IMR-90 (cell line): Measurements from ENCODE around the gene KDM1B. TPM values are rescaled to one million over a fixed set of nuclear protein-coding genes. Genes with fewer than 3 reads are reported as not detected.

ENCODE experiments used
- ATAC-seq: fragments of 200-7000 bp; cut with Tn5 transposase; 2 replicates; pipeline ENCODE4 v1.9.1; 2020; ENCODE audit warnings: low read depth, mild to moderate bottlenecking, moderate library complexity
- BruUV-seq: library from RNA; stranded (reverse); fragments of 400-500 nt; replicated peaks from 2 replicates; lab custom pipeline; 2021; lab: Mats Ljungman, UMichigan
- CTCF ChIA-PET: fragments of 300-600 bp; formaldehyde crosslinking; extraction: SDS; loops from one replicate; lab custom pipeline; 2021; ENCODE audit warnings: antibody characterized with exemption; lab: Yijun Ruan, JAX
- POLR2A ChIA-PET: fragments of 300-600 bp; sonication (Branson Sonifier 250); formaldehyde crosslinking; loops from one replicate; lab custom pipeline; 2022; ENCODE audit warnings: antibody characterized with exemption; ENCODE audit not compliant: unreplicated experiment; lab: Charles Lee
- DNase-seq: peaks from one replicate; pipeline ENCODE4 v3.0.0; 2013
- H2AFZ ChIP-seq: replicated peaks from 2 replicates; pipeline ENCODE3; 2013; ENCODE audit warnings: low read length, mild to moderate bottlenecking; ENCODE audit not compliant: poor library complexity
- H2AK5ac ChIP-seq: 2 replicates; pipeline ENCODE4 v1.6.1; 2013; ENCODE audit warnings: low read depth, low read length, inconsistent platforms
- H2AK9ac ChIP-seq: replicated peaks from 2 replicates; pipeline ENCODE3; 2013; ENCODE audit warnings: mild to moderate bottlenecking, low read depth, low read length, moderate library complexity; ENCODE audit not compliant: poor library complexity
- H2BK120ac ChIP-seq: 2 replicates; pipeline ENCODE4 v1.6.1; 2013; ENCODE audit warnings: low read depth, low read length, inconsistent platforms
- H2BK15ac ChIP-seq: 3 replicates; pipeline ENCODE4 v1.6.1; 2013; ENCODE audit warnings: low read depth, low read length, inconsistent platforms
- H2BK20ac ChIP-seq: 2 replicates; pipeline ENCODE4 v1.6.1; 2013; ENCODE audit warnings: low read depth, mild to moderate bottlenecking, inconsistent platforms, low read length, moderate library complexity
- H2BK5ac ChIP-seq: 2 replicates; pipeline ENCODE4 v1.6.1; 2013; ENCODE audit warnings: mild to moderate bottlenecking, low read depth, low read length, inconsistent platforms; ENCODE audit not compliant: poor library complexity, severe bottlenecking
- H3K14ac ChIP-seq: replicated peaks from 2 replicates; pipeline ENCODE4 v1.6.1; 2013; ENCODE audit warnings: low read depth, low read length, inconsistent platforms
- H3K18ac ChIP-seq: 2 replicates; pipeline ENCODE4 v1.6.1; 2013; ENCODE audit warnings: low read depth, low read length, control low read depth
- H3K23ac ChIP-seq: 2 replicates; pipeline ENCODE4 v1.6.1; 2013; ENCODE audit warnings: low read depth, low read length, inconsistent platforms
- H3K27ac ChIP-seq: 2 replicates; pipeline ENCODE4 v1.5.1; 2013; ENCODE audit warnings: mild to moderate bottlenecking, control low read depth, low read length; ENCODE audit not compliant: insufficient read depth
- H3K27me3 ChIP-seq: 2 replicates; pipeline ENCODE4 v1.6.1; 2013; ENCODE audit warnings: low read length; ENCODE audit not compliant: control insufficient read depth, insufficient read depth
- H3K36me3 ChIP-seq: 2 replicates; pipeline ENCODE4 v1.6.1; 2013; ENCODE audit warnings: low read length, mixed read lengths; ENCODE audit not compliant: control insufficient read depth, insufficient read depth
- H3K4ac ChIP-seq: 2 replicates; pipeline ENCODE4 v1.6.1; 2013; ENCODE audit warnings: low read depth, low read length, inconsistent platforms
- H3K4me1 ChIP-seq: 2 replicates; pipeline ENCODE4 v1.6.1; 2013; ENCODE audit warnings: low read length, mixed read lengths; ENCODE audit not compliant: control insufficient read depth, insufficient read depth
- H3K4me2 ChIP-seq: 2 replicates; pipeline ENCODE4 v1.6.1; 2013; ENCODE audit warnings: low read depth, mild to moderate bottlenecking, control low read depth, low read length, moderate library complexity
- H3K4me3 ChIP-seq: 2 replicates; pipeline ENCODE4 v1.5.1; 2013; ENCODE audit warnings: low read depth, mild to moderate bottlenecking, control low read depth, low read length, moderate library complexity; ENCODE audit not compliant: insufficient read depth
- H3K56ac ChIP-seq: 2 replicates; pipeline ENCODE4 v1.6.1; 2013; ENCODE audit warnings: low read length, inconsistent platforms; ENCODE audit not compliant: insufficient read depth; ENCODE audit errors: extremely low read depth
- H3K79me1 ChIP-seq, 2 experiments: 2 replicates each; pipeline ENCODE4 v1.6.1; 2013; ENCODE audit warnings: low read length in 2 of 2, inconsistent platforms in 1 of 2, low read depth in 1 of 2
- H3K9ac ChIP-seq: 2 replicates; pipeline ENCODE4 v1.6.1; 2013; ENCODE audit warnings: low read depth, low read length, control low read depth
- H3K9me1 ChIP-seq: 2 replicates; pipeline ENCODE4 v1.6.1; 2013; ENCODE audit warnings: low read length, inconsistent platforms; ENCODE audit not compliant: insufficient read depth
- H3K9me3 ChIP-seq: 2 replicates; pipeline ENCODE4 v1.6.1; 2013; ENCODE audit warnings: low read length; ENCODE audit not compliant: control insufficient read depth, insufficient read depth
- H4K20me1 ChIP-seq: 2 replicates; pipeline ENCODE4 v1.6.1; 2013; ENCODE audit warnings: low read length, inconsistent platforms; ENCODE audit not compliant: insufficient read depth
- H4K5ac ChIP-seq: 2 replicates; pipeline ENCODE4 v1.6.1; 2013; ENCODE audit warnings: mild to moderate bottlenecking, low read depth, low read length, control low read depth
- H4K8ac ChIP-seq, 2 experiments: 2 replicates each; pipeline ENCODE4 v1.6.1; 2013; ENCODE audit warnings: low read depth in 2 of 2, low read length in 2 of 2, control low read depth in 1 of 2, inconsistent platforms in 1 of 2
- H4K91ac ChIP-seq: 2 replicates; pipeline ENCODE4 v1.6.1; 2013; ENCODE audit warnings: low read depth, low read length, inconsistent platforms; ENCODE audit not compliant: insufficient read depth
- BHLHE40 ChIP-seq: fragments of 150-350 bp; IDR thresholded peaks from 2 replicates; pipeline ENCODE4 v1.6.1; 2016; ENCODE audit warnings: mild to moderate bottlenecking, low read depth, low read length
- CEBPB ChIP-seq: IDR thresholded peaks from 2 replicates; pipeline ENCODE4 v1.6.1; 2012; ENCODE audit warnings: low read depth, low read length, improper control_type of control experiment
- CHD1 ChIP-seq: IDR thresholded peaks from 2 replicates; pipeline ENCODE4 v1.6.1; 2012; ENCODE audit warnings: low read depth, low read length, improper control_type of control experiment
- FOS ChIP-seq: fragments of 150-350 bp; IDR thresholded peaks from 2 replicates; pipeline ENCODE4 v1.6.1; 2016; ENCODE audit warnings: low read depth, low read length
- MAFK ChIP-seq: IDR thresholded peaks from 2 replicates; pipeline ENCODE4 v1.6.1; 2012; ENCODE audit warnings: low read depth, low read length, improper control_type of control experiment
- MAZ ChIP-seq: IDR thresholded peaks from 2 replicates; pipeline ENCODE4 v1.6.1; 2012; ENCODE audit warnings: low read depth, mild to moderate bottlenecking, low read length, improper control_type of control experiment, moderate library complexity, borderline replicate concordance
- MXI1 ChIP-seq: IDR thresholded peaks from 2 replicates; pipeline ENCODE4 v1.6.1; 2012; ENCODE audit warnings: low read depth, mild to moderate bottlenecking, low read length, moderate library complexity, borderline replicate concordance
- POLR2A ChIP-seq: IDR thresholded peaks from 2 replicates; pipeline ENCODE4 v1.6.1; 2012; ENCODE audit warnings: mild to moderate bottlenecking, low read depth, low read length
- RAD21 ChIP-seq: IDR thresholded peaks from 2 replicates; pipeline ENCODE4 v1.6.1; 2012; ENCODE audit warnings: low read length, improper control_type of control experiment
- RCOR1 ChIP-seq: IDR thresholded peaks from 2 replicates; pipeline ENCODE4 v1.6.1; 2012; ENCODE audit warnings: mild to moderate bottlenecking, low read length, improper control_type of control experiment; ENCODE audit not compliant: insufficient replicate concordance
- SMC3 ChIP-seq: fragments of 150-350 bp; IDR thresholded peaks from 2 replicates; pipeline ENCODE4 v1.6.1; 2016; ENCODE audit warnings: low read depth, mild to moderate bottlenecking, antibody characterized with exemption, low read length, moderate library complexity
- USF2 ChIP-seq: fragments of 150-350 bp; IDR thresholded peaks from 2 replicates; pipeline ENCODE4 v1.6.1; 2017; ENCODE audit warnings: mild to moderate bottlenecking, antibody characterized with exemption, low read length, low read depth
- whole genome bisulfite sequencing, 2 experiments: methylation state at CpG; one replicate each; pipeline versions ENCODE4 v1.1.5 to v1.1.7; 2013; ENCODE audit warnings: missing lambda C conversion rate in 2 of 2; ENCODE audit not compliant: insufficient read length in 1 of 2; ENCODE audit errors: extremely low coverage in 2 of 2; 5-methylcytosine and 5-hydroxymethylcytosine counted together
- dilution Hi-C: fragments of 300-500 bp; cut with HindIII; formaldehyde crosslinking; loops from one replicate; pipeline ENCODE4 v1.14.3; 2018; ENCODE audit warnings: low sequenced_read_pairs; ENCODE audit not compliant: unreplicated experiment
- in situ Hi-C: fragments of 300-500 bp; cut with MboI; formaldehyde crosslinking; loops from 3 replicates; pipeline ENCODE4 v1.14.3; 2019; ENCODE audit warnings: low sequenced_read_pairs, inconsistent platforms, mixed read lengths
- intact Hi-C: fragments of 100-400 bp; cut with micrococcal nuclease; formaldehyde crosslinking; loops from 2 replicates; pipeline ENCODE4 v1.10.0; 2022
- polyA plus RNA-seq, 3 experiments: library from polyadenylated mRNA; depleted of rRNA; stranded (reverse); fragments of >200 nt; gene quantifications; 2 replicates each; pipeline ENCODE4 v1.2.3, GENCODE V29; 2012; ENCODE audit warnings: low replicate concordance in 1 of 3
- total RNA-seq: library from RNA; depleted of rRNA; stranded (reverse); fragments of >200 nt; gene quantifications from 2 replicates; pipeline ENCODE4 v1.2.3, GENCODE V29; 2012
- TF ChIP-seq, protein P1 (sequence below): fragments of 150-350 bp; IDR thresholded peaks from 2 replicates; pipeline ENCODE4 v1.6.1; 2016; ENCODE audit warnings: low read depth, mild to moderate bottlenecking, low read length, moderate library complexity, borderline replicate concordance

The KDM1B gene
- total and polyA plus RNA-seq, 2 of the 4 experiments (the other 2 are of a cell fraction): 13.2 to 16.7 TPM

- CTCF ChIA-PET: interaction anchor here (0.6 to 1.6 kb wide), 4 partner anchors 22 to 677 kb away, joined by 3 to 4 read pairs (median 4); no protein-coding TSS in a partner anchor
- no peak overlapping the region; the same call in 1 of the 2 replicates for H4K5ac ChIP-seq
- no CpG with 5 or more reads among the region's 4 CpGs for WGBS, 2 experiments
Observed at GRCh38 chr6:18260448-18261106, 105.4 kb downstream of the KDM1B start.

More at GRCh38 chr6:18260448-18261106, 105.4 kb downstream of the KDM1B start:
- H3K18ac ChIP-seq: peak overlapping the region; percentile 1; the same call in 1 of the 2 replicates
- H4K91ac ChIP-seq: no peak overlapping the region
- in situ Hi-C loops: no loop called here
- H3K36me3 ChIP-seq: peaks cover 10% of the 10 kb centered on the region
- H3K4me2 ChIP-seq: peak overlapping the region; percentile 68
- no peaks in the 10 kb centered on the region for H3K9me3 ChIP-seq
- intact Hi-C loops: loop anchor here (5.0 to 10.0 kb wide), 2 partner anchors 276 to 1938 kb away; partner anchors contain the start of gene KIF13A
- peak overlapping the region; percentile 8; the same call in 1 of the 2 replicates for H3K23ac ChIP-seq
- POLR2A ChIA-PET: no interaction called here
- H2AK5ac ChIP-seq: 0 out of 2 replicates have a peak overlapping the region, but pooled peaks have one; percentile 1
- no peak for ATAC-seq
- peak overlapping the region; percentile 34; the same call in 1 of the 2 replicates for H3K27ac ChIP-seq
- H3K14ac ChIP-seq: no peak overlapping the region
- no peak overlapping the region for H3K4me3 ChIP-seq
- H3K27me3 ChIP-seq: no peaks in the 10 kb centered on the region
- peaks cover 43% of the 10 kb centered on the region for H4K20me1 ChIP-seq
- TF ChIP-seq FOS (no peak), MXI1 (no peak), MAFK (no peak), USF2 (no peak), MAZ (no peak), POLR2A (no peak), RCOR1 (no peak), RAD21 (no peak), SMC3 (no peak), CHD1 (no peak), CEBPB (no peak), BHLHE40 (no peak)
- TF ChIP-seq, protein P1, sequence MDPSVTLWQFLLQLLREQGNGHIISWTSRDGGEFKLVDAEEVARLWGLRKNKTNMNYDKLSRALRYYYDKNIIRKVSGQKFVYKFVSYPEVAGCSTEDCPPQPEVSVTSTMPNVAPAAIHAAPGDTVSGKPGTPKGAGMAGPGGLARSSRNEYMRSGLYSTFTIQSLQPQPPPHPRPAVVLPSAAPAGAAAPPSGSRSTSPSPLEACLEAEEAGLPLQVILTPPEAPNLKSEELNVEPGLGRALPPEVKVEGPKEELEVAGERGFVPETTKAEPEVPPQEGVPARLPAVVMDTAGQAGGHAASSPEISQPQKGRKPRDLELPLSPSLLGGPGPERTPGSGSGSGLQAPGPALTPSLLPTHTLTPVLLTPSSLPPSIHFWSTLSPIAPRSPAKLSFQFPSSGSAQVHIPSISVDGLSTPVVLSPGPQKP: no peak
- dilution Hi-C loops: no loop called here
- H3K4ac ChIP-seq: peak overlapping the region; percentile 41
- BruUV-seq: no TSS peak
- 0 out of 2 replicates have a peak overlapping the region, but pooled peaks have one; percentile 24 for H2BK120ac ChIP-seq
- H3K56ac ChIP-seq: no peak overlapping the region
- H3K9me1 ChIP-seq: peaks cover 6% of the 10 kb centered on the region; the same call in 1 of the 2 replicates
- peaks cover 14% of the 10 kb centered on the region for H3K4me1 ChIP-seq
- no peak overlapping the region for H3K9ac ChIP-seq
- peak; percentile 36 for DNase-seq
- H4K8ac ChIP-seq: 0 out of 4 replicates have a peak overlapping the region, but pooled peaks of 1 of the 2 experiments have one; percentile 7
- H3K79me1 ChIP-seq: peaks cover 0 to 26% of the 10 kb centered on the region in 2 experiments; a peak in 2 of 4 replicates
- H2BK20ac ChIP-seq: no peak overlapping the region
- peak overlapping the region; percentile 19 for H2AK9ac ChIP-seq
- no peak overlapping the region for H2AFZ ChIP-seq
- H2BK15ac ChIP-seq: no peak overlapping the region
- peak overlapping the region; percentile 66 for H2BK5ac ChIP-seq
